Measurements from ENCODE around the gene CEP104. TPM values are rescaled to one million over a fixed set of nuclear protein-coding genes. Genes with fewer than 3 reads are reported as not detected.

The CEP104 gene
- total and polyA plus RNA-seq, 2 donors (not counting 1 experiment from before 2014, with no cell fraction given): 27.7 to 71.8 TPM

DNA sequence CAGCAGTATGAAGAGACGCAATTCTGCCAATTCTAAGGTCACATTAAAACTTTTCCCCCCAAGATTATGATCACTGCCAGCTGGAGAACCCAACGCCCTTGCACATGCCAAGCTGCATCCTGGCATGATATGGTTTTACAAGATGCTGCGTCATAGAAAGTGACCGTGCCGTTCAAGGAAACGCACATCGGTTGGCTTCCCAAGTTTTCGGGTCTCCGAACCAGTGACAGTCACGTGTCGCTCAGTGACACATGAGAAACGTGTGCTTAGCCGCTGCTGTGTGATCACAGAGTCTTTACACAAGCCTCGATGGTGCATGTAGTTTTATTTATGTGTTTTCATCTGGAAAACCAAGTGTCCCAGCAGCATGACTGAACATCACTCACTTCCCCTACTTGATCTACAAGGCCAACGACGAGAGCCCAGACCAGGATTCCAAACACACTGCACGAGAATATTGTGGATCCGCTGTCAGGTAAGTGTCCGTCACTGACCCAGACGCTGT is 77.0 kb downstream of the CEP104 start:
- no peak overlapping the region for H3K9ac ChIP-seq (ENCODE audit: low read length)

DNA sequence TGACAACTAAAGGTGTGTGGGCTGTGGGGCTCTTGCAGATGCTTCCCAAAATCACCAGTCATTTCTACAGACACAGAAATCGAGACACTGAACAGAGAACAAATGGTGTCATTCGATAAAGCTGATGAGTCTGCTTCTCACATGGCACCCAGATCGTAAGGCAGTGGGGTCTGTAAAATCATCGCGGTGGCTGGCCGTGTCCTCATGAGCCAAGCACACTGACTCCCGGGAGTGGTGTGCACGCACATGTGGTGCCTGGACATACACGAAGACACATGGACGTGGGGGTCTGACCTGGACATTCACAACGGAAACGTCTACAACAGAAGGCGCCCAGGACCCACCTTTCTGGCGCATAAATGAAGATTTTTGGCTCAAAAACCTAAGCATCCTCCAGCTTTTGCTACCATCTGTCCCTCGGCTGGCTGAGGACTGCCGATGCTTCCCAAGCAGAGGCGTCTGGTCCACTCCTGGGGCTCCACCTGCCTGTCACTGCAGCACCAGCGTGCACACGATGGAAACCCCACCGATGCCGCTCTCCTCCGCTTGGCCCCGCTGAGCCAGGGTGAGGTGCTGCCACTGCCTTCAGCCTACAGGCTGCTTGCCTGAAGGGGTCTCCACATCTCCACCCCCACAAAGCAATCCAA is 77.6 kb downstream of the CEP104 start:
- no peaks in the 10 kb centered on the region for H3K27me3 ChIP-seq (replicated peaks in 1 of 4; ENCODE audit: control extremely low read depth in 1 of 4, control insufficient read depth in 3 of 4, insufficient read depth in 4 of 4, low read length in 3 of 4)
- POLR2A ChIA-PET: no interaction called here
- no peak overlapping the region for H3K4me3 Mint-ChIP-seq
- no peak for DNase-seq
- peaks cover 0 to 37% of the 10 kb centered on the region in 2 experiments for H3K36me3 ChIP-seq (replicated peaks in 1 of 2; ENCODE audit: control extremely low read depth in 1 of 2, control insufficient read depth in 1 of 2, extremely low read depth in 1 of 2, insufficient read depth in 2 of 2, low read length in 1 of 2)
- no peaks in the 10 kb centered on the region for H3K79me2 ChIP-seq (ENCODE audit: control insufficient read depth, insufficient read depth, low read length)
- H3K4me2 ChIP-seq (replicated peaks; ENCODE audit: low read depth, low read length, poor library complexity, severe bottlenecking): no peak overlapping the region
- no peak overlapping the region for H3K4me3 ChIP-seq (ENCODE audit: control extremely low read depth in 1 of 5, extremely low read depth in 1 of 5, insufficient read depth in 1 of 5, low read depth in 2 of 5, low read length in 4 of 5)
- no peaks in the 10 kb centered on the region for H4K20me1 ChIP-seq (ENCODE audit: control insufficient read depth, insufficient read depth, low read length, poor library complexity, severe bottlenecking)
- peaks cover 13% of the 10 kb centered on the region for H3K4me1 Mint-ChIP-seq
- 95% methylated on average over 23 of the region's 23 CpGs for WGBS (ENCODE audit: insufficient coverage)
- H3K9me3 Mint-ChIP-seq (ENCODE audit: insufficient read depth): no peaks in the 10 kb centered on the region
- no peaks in the 10 kb centered on the region for H3K27me3 Mint-ChIP-seq
- ATAC-seq (ENCODE audit: low read depth): no peak
- no peak overlapping the region for H3K9ac ChIP-seq (ENCODE audit: low read length)
- H3K4me1 ChIP-seq (ENCODE audit: control insufficient read depth in 2 of 2, insufficient read depth in 2 of 2, low read length in 2 of 2): peaks cover 7 to 13% of the 10 kb centered on the region in 2 donors
- no peak overlapping the region for H2AFZ ChIP-seq (ENCODE audit: insufficient read depth, low read depth, low read length, poor library complexity, severe bottlenecking)
- H3K27ac Mint-ChIP-seq: no peak overlapping the region
- CTCF ChIA-PET: no interaction called here
- H3K27ac ChIP-seq (ENCODE audit: low read length in 2 of 2): no peak overlapping the region
- H3K9me3 ChIP-seq (ENCODE audit: control extremely low read depth in 1 of 3, control insufficient read depth in 2 of 3, insufficient read depth in 1 of 3, low read length in 2 of 3): no peaks in the 10 kb centered on the region
- TF ChIP-seq EZH2 (IDR thresholded peaks at IDR 0.05; ENCODE audit: borderline replicate concordance, insufficient read depth, low read depth, low read length, poor library complexity, severe bottlenecking): no peak
- TF ChIP-seq, protein P1, sequence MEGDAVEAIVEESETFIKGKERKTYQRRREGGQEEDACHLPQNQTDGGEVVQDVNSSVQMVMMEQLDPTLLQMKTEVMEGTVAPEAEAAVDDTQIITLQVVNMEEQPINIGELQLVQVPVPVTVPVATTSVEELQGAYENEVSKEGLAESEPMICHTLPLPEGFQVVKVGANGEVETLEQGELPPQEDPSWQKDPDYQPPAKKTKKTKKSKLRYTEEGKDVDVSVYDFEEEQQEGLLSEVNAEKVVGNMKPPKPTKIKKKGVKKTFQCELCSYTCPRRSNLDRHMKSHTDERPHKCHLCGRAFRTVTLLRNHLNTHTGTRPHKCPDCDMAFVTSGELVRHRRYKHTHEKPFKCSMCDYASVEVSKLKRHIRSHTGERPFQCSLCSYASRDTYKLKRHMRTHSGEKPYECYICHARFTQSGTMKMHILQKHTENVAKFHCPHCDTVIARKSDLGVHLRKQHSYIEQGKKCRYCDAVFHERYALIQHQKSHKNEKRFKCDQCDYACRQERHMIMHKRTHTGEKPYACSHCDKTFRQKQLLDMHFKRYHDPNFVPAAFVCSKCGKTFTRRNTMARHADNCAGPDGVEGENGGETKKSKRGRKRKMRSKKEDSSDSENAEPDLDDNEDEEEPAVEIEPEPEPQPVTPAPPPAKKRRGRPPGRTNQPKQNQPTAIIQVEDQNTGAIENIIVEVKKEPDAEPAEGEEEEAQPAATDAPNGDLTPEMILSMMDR (IDR thresholded peaks at IDR 0.05): no peak
- intact Hi-C loops (cut with micrococcal nuclease): no loop called here

More for the DNA sequence above, 77.0 kb downstream of the CEP104 start:
- no peak overlapping the region for H3K4me3 Mint-ChIP-seq
- Histone ChIP-seq H3K4me1 (ENCODE audit: control insufficient read depth in 2 of 2, insufficient read depth in 2 of 2, low read length in 2 of 2) (peaks cover 7 to 11% of the 10 kb centered on the region in 2 donors), H3K79me2 (ENCODE audit: control insufficient read depth, insufficient read depth, low read length) (no peaks in the 10 kb centered on the region), H2AFZ (ENCODE audit: insufficient read depth, low read depth, low read length, poor library complexity, severe bottlenecking) (no peak overlapping the region), H4K20me1 (ENCODE audit: control insufficient read depth, insufficient read depth, low read length, poor library complexity, severe bottlenecking) (no peaks in the 10 kb centered on the region), H3K4me3 (ENCODE audit: control extremely low read depth in 1 of 5, extremely low read depth in 1 of 5, insufficient read depth in 1 of 5, low read depth in 2 of 5, low read length in 4 of 5) (no peak overlapping the region), H3K36me3 (replicated peaks in 1 of 2; ENCODE audit: control extremely low read depth in 1 of 2, control insufficient read depth in 1 of 2, extremely low read depth in 1 of 2, insufficient read depth in 2 of 2, low read length in 1 of 2) (peaks cover 0 to 40% of the 10 kb centered on the region in 2 experiments), H3K27me3 (replicated peaks in 1 of 4; ENCODE audit: control extremely low read depth in 1 of 4, control insufficient read depth in 3 of 4, insufficient read depth in 4 of 4, low read length in 3 of 4) (no peaks in the 10 kb centered on the region), H3K27ac (ENCODE audit: low read length in 2 of 2) (no peak overlapping the region), H3K9me3 (ENCODE audit: control extremely low read depth in 1 of 3, control insufficient read depth in 2 of 3, insufficient read depth in 1 of 3, low read length in 2 of 3) (no peaks in the 10 kb centered on the region), H3K4me2 (replicated peaks; ENCODE audit: low read depth, low read length, poor library complexity, severe bottlenecking) (no peak overlapping the region)
- ChIA-PET CTCF (no interaction called here), POLR2A (no interaction called here)
- H3K9me3 Mint-ChIP-seq (ENCODE audit: insufficient read depth): no peaks in the 10 kb centered on the region
- WGBS (ENCODE audit: insufficient coverage): 93% methylated on average over 18 of the region's 20 CpGs
- no peak for TF ChIP-seq EZH2 (IDR thresholded peaks at IDR 0.05; ENCODE audit: borderline replicate concordance, insufficient read depth, low read depth, low read length, poor library complexity, severe bottlenecking)
- TF ChIP-seq, protein P1 (IDR thresholded peaks at IDR 0.05): no peak
- intact Hi-C loops (cut with micrococcal nuclease): no loop called here
- no peak for ATAC-seq (ENCODE audit: low read depth)
- H3K27ac Mint-ChIP-seq: peak overlapping the region; percentile 41
- H3K4me1 Mint-ChIP-seq: peaks cover 12% of the 10 kb centered on the region
- H3K27me3 Mint-ChIP-seq: no peaks in the 10 kb centered on the region
- no peak for DNase-seq
